IPS-11a (cell line): ENCODE measurements around the gene CDH4.

Source experiments
- H3K4me3 ChIP-seq: one replicate; pipeline ENCODE4 v1.5.1; 2013; ENCODE audit warnings: low read depth, low read length, control low read depth

Gene CDH4

GRCh38 chr20:61570646-61571195, 318.7 kb downstream of the CDH4 start:
- H3K4me3 ChIP-seq, result no peak overlapping the region

- no peak overlapping the region for H3K4me3 ChIP-seq
Observed at GRCh38 chr20:61571221-61571620, 319.2 kb downstream of the CDH4 start.

- H3K4me3 ChIP-seq, result no peak overlapping the region
Observed at GRCh38 chr20:61571916-61572711, 320.1 kb downstream of the CDH4 start.

GRCh38 chr20:61572789-61573188, 320.7 kb downstream of the CDH4 start:
- H3K4me3 ChIP-seq, result no peak overlapping the region

- H3K4me3 ChIP-seq, result no peak overlapping the region
Observed at GRCh38 chr20:61573415-61574305, 321.6 kb downstream of the CDH4 start.

GRCh38 chr20:61575151-61575937, 323.3 kb downstream of the CDH4 start:
- no peak overlapping the region for H3K4me3 ChIP-seq

- no peak overlapping the region for H3K4me3 ChIP-seq
Observed at GRCh38 chr20:61576372-61576771, 324.3 kb downstream of the CDH4 start.

GRCh38 chr20:61577065-61577464, 325.0 kb downstream of the CDH4 start:
- H3K4me3 ChIP-seq, result no peak overlapping the region

- H3K4me3 ChIP-seq, result no peak overlapping the region
Observed at GRCh38 chr20:61579908-61580307, 327.8 kb downstream of the CDH4 start.

GRCh38 chr20:61580958-61581824, 329.1 kb downstream of the CDH4 start:
- H3K4me3 ChIP-seq, result no peak overlapping the region

- no peak overlapping the region for H3K4me3 ChIP-seq
Observed at GRCh38 chr20:61581825-61582188, 329.7 kb downstream of the CDH4 start.

- H3K4me3 ChIP-seq, result no peak overlapping the region
Observed at GRCh38 chr20:61582196-61582923, 330.3 kb downstream of the CDH4 start.

GRCh38 chr20:61583356-61583755, 331.3 kb downstream of the CDH4 start:
- no peak overlapping the region for H3K4me3 ChIP-seq

GRCh38 chr20:61584851-61585250, 332.8 kb downstream of the CDH4 start:
- no peak overlapping the region for H3K4me3 ChIP-seq

- no peak overlapping the region for H3K4me3 ChIP-seq
Observed at GRCh38 chr20:61585764-61586163, 333.7 kb downstream of the CDH4 start.

GRCh38 chr20:61587036-61587435, 335.0 kb downstream of the CDH4 start:
- no peak overlapping the region for H3K4me3 ChIP-seq

- H3K4me3 ChIP-seq, result no peak overlapping the region
Observed at GRCh38 chr20:61587681-61588289, 335.7 kb downstream of the CDH4 start.

- H3K4me3 ChIP-seq, result no peak overlapping the region
Observed at GRCh38 chr20:61588411-61589385, 336.6 kb downstream of the CDH4 start.
